Activated CD8-positive, alpha-beta memory T cell treated with anti-CD3 and anti-CD28 coated beads for 36 hours (primary cell): ENCODE measurements around the gene MKNK2. TPM values are rescaled to one million over a fixed set of nuclear protein-coding genes. Genes with fewer than 3 reads are reported as not detected.

ENCODE experiments used
- CTCF ChIA-PET: fragments of 350-600 bp; sonication (Branson Sonifier 250); formaldehyde crosslinking; loops from one replicate; lab custom pipeline; 2021; ENCODE audit warnings: antibody characterized with exemption; lab: Charles Lee
- POLR2A ChIA-PET: fragments of 350-600 bp; sonication (Branson Sonifier 250); formaldehyde crosslinking; loops from one replicate; lab custom pipeline; 2021; ENCODE audit warnings: antibody characterized with exemption; lab: Charles Lee
- total RNA-seq, 2 experiments: library from RNA; stranded (reverse); gene quantifications; one replicate each; pipeline ENCODE4 v1.2.3, GENCODE V29; 2021

The MKNK2 gene
- total RNA-seq, 2 experiments from 2014 or later: 164 to 171 TPM

GRCh38 chr19:2062770-2063169, 11.7 kb upstream of the MKNK2 start:
- CTCF ChIA-PET: interaction anchor here (1.0 to 1.1 kb wide), 2 partner anchors 11 to 23 kb away, joined by 6 to 7 read pairs; no protein-coding TSS in a partner anchor
- POLR2A ChIA-PET: interaction anchor here (1.2 to 1.7 kb wide), 2 partner anchors 11 to 18 kb away, joined by 3 to 8 read pairs; no protein-coding TSS in a partner anchor

GRCh38 chr19:2062389-2062729, 11.3 kb upstream of the MKNK2 start:
- CTCF ChIA-PET: interaction anchor here (0.9 to 1.2 kb wide), 4 partner anchors 10 to 46 kb away, joined by 3 to 7 read pairs (median 4); no protein-coding TSS in a partner anchor
- POLR2A ChIA-PET: interaction anchor here (1.2 to 2.3 kb wide), 3 partner anchors 10 to 19 kb away, joined by 3 to 17 read pairs (median 8); no protein-coding TSS in a partner anchor

GRCh38 chr19:2061495-2062388, 10.7 kb upstream of the MKNK2 start:
- CTCF ChIA-PET: interaction anchor here (0.6 to 1.4 kb wide), 5 partner anchors 12 to 87 kb away, joined by 3 to 4 read pairs (median 3); no protein-coding TSS in a partner anchor
- POLR2A ChIA-PET: interaction anchor here (1.2 to 2.3 kb wide), 2 partner anchors 10 to 19 kb away, joined by 3 to 17 read pairs; no protein-coding TSS in a partner anchor

GRCh38 chr19:2060884-2061494, 9.9 kb upstream of the MKNK2 start:
- CTCF ChIA-PET: interaction anchor here (0.6 to 1.4 kb wide), 6 partner anchors 11 to 88 kb away, joined by 3 to 4 read pairs (median 3); no protein-coding TSS in a partner anchor
- POLR2A ChIA-PET: interaction anchor here (1.5 to 2.3 kb wide), 2 partner anchors 9 to 18 kb away, joined by 8 to 17 read pairs; no protein-coding TSS in a partner anchor

- CTCF ChIA-PET: interaction anchor here (1.1 kb wide), 1 partner anchor 8 kb away, joined by 5 read pairs; no protein-coding TSS in a partner anchor
- POLR2A ChIA-PET: interaction anchor here (0.6 to 1.5 kb wide), 3 partner anchors 11 to 35 kb away, joined by 3 to 8 read pairs (median 3); no protein-coding TSS in a partner anchor
Measured at GRCh38 chr19:2059422-2060201, 8.6 kb upstream of the MKNK2 start.

GRCh38 chr19:2058570-2059421, 7.8 kb upstream of the MKNK2 start:
- ChIA-PET POLR2A (interaction anchor here (0.5 kb wide), 1 partner anchor 104 kb away, joined by 4 read pairs; no protein-coding TSS in a partner anchor), CTCF (interaction anchor here (2.7 kb wide), 1 partner anchor 39 kb away, joined by 8 read pairs; no protein-coding TSS in a partner anchor)

GRCh38 chr19:2057484-2058469, 6.7 kb upstream of the MKNK2 start:
- ChIA-PET POLR2A (no interaction called here), CTCF (interaction anchor here (1.4 to 2.7 kb wide), 2 partner anchors 26 to 38 kb away, joined by 3 to 8 read pairs; no protein-coding TSS in a partner anchor)

GRCh38 chr19:2056837-2057192, 5.8 kb upstream of the MKNK2 start:
- POLR2A ChIA-PET: interaction anchor here (0.7 kb wide), 1 partner anchor 15 kb away, joined by 3 read pairs; no protein-coding TSS in a partner anchor
- CTCF ChIA-PET: interaction anchor here (0.5 to 2.7 kb wide), 5 partner anchors 11 to 37 kb away, joined by 3 to 8 read pairs (median 3); no protein-coding TSS in a partner anchor

GRCh38 chr19:2055931-2056836, 5.1 kb upstream of the MKNK2 start:
- ChIA-PET POLR2A (interaction anchor here (0.6 to 0.7 kb wide), 2 partner anchors 14 to 57 kb away, joined by 3 to 5 read pairs; no protein-coding TSS in a partner anchor), CTCF (interaction anchor here (0.6 to 2.7 kb wide), 4 partner anchors 14 to 37 kb away, joined by 3 to 8 read pairs (median 4); no protein-coding TSS in a partner anchor)

- CTCF ChIA-PET: no interaction called here
- POLR2A ChIA-PET: no interaction called here
Measured at GRCh38 chr19:2054763-2055162, 3.7 kb upstream of the MKNK2 start.

GRCh38 chr19:2053601-2054389, 2.8 kb upstream of the MKNK2 start:
- ChIA-PET CTCF (interaction anchor here (0.8 to 2.7 kb wide), 2 partner anchors 8 to 11 kb away, joined by 4 to 7 read pairs; no protein-coding TSS in a partner anchor), POLR2A (interaction anchor here (0.5 kb wide), 1 partner anchor 46 kb away, joined by 4 read pairs; no protein-coding TSS in a partner anchor)

GRCh38 chr19:2051773-2052704, 995 bp upstream of the MKNK2 start:
- POLR2A ChIA-PET: interaction anchor here (0.5 to 2.2 kb wide), 11 partner anchors 9 to 43 kb away, joined by 3 to 33 read pairs (median 5); no protein-coding TSS in a partner anchor
- CTCF ChIA-PET: interaction anchor here (0.6 to 2.7 kb wide), 15 partner anchors 8 to 1130 kb away, joined by 3 to 13 read pairs (median 3); no protein-coding TSS in a partner anchor
